Measurements from ENCODE around the gene MNX1.

Gene MNX1

GRCh38 chr7:156966387-156966786 lies 44.1 kb downstream of the MNX1 start:
- DNase-seq = no peak

GRCh38 chr7:156964971-156965370 lies 45.5 kb downstream of the MNX1 start:
- DNase-seq = no peak

- DNase-seq = no peak
Observed at GRCh38 chr7:156963472-156963871, 47.0 kb downstream of the MNX1 start.

GRCh38 chr7:156962897-156963296 lies 47.6 kb downstream of the MNX1 start:
- no peak for DNase-seq

GRCh38 chr7:156962145-156962544 lies 48.3 kb downstream of the MNX1 start:
- no peak for DNase-seq

GRCh38 chr7:156956727-156957126 lies 53.7 kb downstream of the MNX1 start:
- DNase-seq = no peak

- DNase-seq = no peak
Observed at GRCh38 chr7:156954941-156955340, 55.5 kb downstream of the MNX1 start.

All from activated T-cell treated with anti-CD3 and anti-CD28 coated beads for 4 hours (primary cell).